ENCODE measurements around the gene CASZ1.

The CASZ1 gene

DNA sequence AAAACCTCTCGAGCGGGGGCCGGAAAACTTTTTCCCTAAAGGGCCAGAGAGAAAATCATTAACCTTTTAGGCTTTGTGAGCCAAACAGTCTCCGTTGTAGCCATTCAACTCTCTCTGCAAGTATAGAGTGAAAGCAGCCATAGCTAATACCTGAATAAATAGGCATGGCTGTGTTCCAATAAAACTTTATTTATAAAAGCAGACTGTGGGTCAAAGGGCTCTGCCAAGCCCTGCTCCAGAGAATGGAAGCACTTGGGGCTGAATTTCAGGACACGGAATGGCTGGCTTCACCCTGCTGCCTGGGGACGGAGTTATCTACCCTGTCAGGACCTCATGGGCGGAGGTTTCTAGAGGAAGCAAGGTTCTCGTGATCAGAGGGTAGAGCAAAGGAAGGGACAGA is 92.7 kb downstream of the CASZ1 start:
- no peak overlapping the region for H3K9ac ChIP-seq (ENCODE audit: low read length)
- H3K4me3 ChIP-seq (ENCODE audit: insufficient read depth, low read length, poor library complexity, severe bottlenecking) = no peak overlapping the region
- H3K4me2 ChIP-seq (ENCODE audit: low read depth, low read length, poor library complexity, severe bottlenecking) = no peak overlapping the region

GRCh38 chr1:10701145-10701544 is 95.3 kb downstream of the CASZ1 start:
- Histone ChIP-seq H3K9me2 (replicated peaks; ENCODE audit: insufficient read depth, low read length) (no peaks in the 10 kb centered on the region), H2AFZ (ENCODE audit: low read depth, low read length, severe bottlenecking) (no peak overlapping the region), H3F3A (ENCODE audit: insufficient read depth) (no peaks in the 10 kb centered on the region), H4K20me1 (ENCODE audit: low read depth, low read length) (no peaks in the 10 kb centered on the region), H3K27me3 (ENCODE audit: low read length) (no peaks in the 10 kb centered on the region), H3K4me3 (ENCODE audit: insufficient read depth, low read length, poor library complexity, severe bottlenecking) (no peak overlapping the region), H3K4me2 (ENCODE audit: low read depth, low read length, poor library complexity, severe bottlenecking) (no peak overlapping the region), H3K27ac (ENCODE audit: low read depth, low read length) (no peak overlapping the region), H3K9ac (ENCODE audit: low read length) (no peak overlapping the region), H3K79me2 (ENCODE audit: insufficient read depth, low read length) (no peaks in the 10 kb centered on the region), H3K36me3 (ENCODE audit: low read length) (no peaks in the 10 kb centered on the region), H3K9me3 (ENCODE audit: insufficient read depth, low read length) (no peaks in the 10 kb centered on the region)
- TF ChIP-seq CTCF (IDR thresholded peaks at IDR 0.05; ENCODE audit: insufficient read depth, low read length, poor library complexity, severe bottlenecking) = no peak
- no peak for TF ChIP-seq EZH2phosphoT487 (conservative IDR thresholded peaks at IDR 0.05; ENCODE audit: low read length)

More for the DNA sequence above, 92.7 kb downstream of the CASZ1 start:
- Histone ChIP-seq H2AFZ (ENCODE audit: low read depth, low read length, severe bottlenecking) (no peak overlapping the region), H3K9me2 (replicated peaks; ENCODE audit: insufficient read depth, low read length) (no peaks in the 10 kb centered on the region), H3F3A (ENCODE audit: insufficient read depth) (no peaks in the 10 kb centered on the region), H3K27me3 (ENCODE audit: low read length) (no peaks in the 10 kb centered on the region), H4K20me1 (ENCODE audit: low read depth, low read length) (no peaks in the 10 kb centered on the region), H3K79me2 (ENCODE audit: insufficient read depth, low read length) (no peaks in the 10 kb centered on the region), H3K36me3 (ENCODE audit: low read length) (no peaks in the 10 kb centered on the region), H3K27ac (ENCODE audit: low read depth, low read length) (no peak overlapping the region), H3K9me3 (ENCODE audit: insufficient read depth, low read length) (no peaks in the 10 kb centered on the region)
- TF ChIP-seq EZH2phosphoT487 (conservative IDR thresholded peaks at IDR 0.05; ENCODE audit: low read length) = no peak
- TF ChIP-seq CTCF (IDR thresholded peaks at IDR 0.05; ENCODE audit: insufficient read depth, low read length, poor library complexity, severe bottlenecking) = no peak

- H3K9me2 ChIP-seq (replicated peaks; ENCODE audit: insufficient read depth, low read length) = no peaks in the 10 kb centered on the region
- H3K9ac ChIP-seq (ENCODE audit: low read length) = no peak overlapping the region
- no peaks in the 10 kb centered on the region for H3K27me3 ChIP-seq (ENCODE audit: low read length)
- no peak overlapping the region for H3K27ac ChIP-seq (ENCODE audit: low read depth, low read length)
- H3F3A ChIP-seq (ENCODE audit: insufficient read depth) = no peaks in the 10 kb centered on the region
- no peak for TF ChIP-seq CTCF (IDR thresholded peaks at IDR 0.05; ENCODE audit: insufficient read depth, low read length, poor library complexity, severe bottlenecking)
- no peak for TF ChIP-seq EZH2phosphoT487 (conservative IDR thresholded peaks at IDR 0.05; ENCODE audit: low read length)
- H2AFZ ChIP-seq (ENCODE audit: low read depth, low read length, severe bottlenecking) = no peak overlapping the region
- no peaks in the 10 kb centered on the region for H3K79me2 ChIP-seq (ENCODE audit: insufficient read depth, low read length)
- no peak overlapping the region for H3K4me2 ChIP-seq (ENCODE audit: low read depth, low read length, poor library complexity, severe bottlenecking)
- H4K20me1 ChIP-seq (ENCODE audit: low read depth, low read length) = no peaks in the 10 kb centered on the region
- no peaks in the 10 kb centered on the region for H3K9me3 ChIP-seq (ENCODE audit: insufficient read depth, low read length)
- H3K4me3 ChIP-seq (ENCODE audit: insufficient read depth, low read length, poor library complexity, severe bottlenecking) = no peak overlapping the region
- no peaks in the 10 kb centered on the region for H3K36me3 ChIP-seq (ENCODE audit: low read length)
Observed at GRCh38 chr1:10699470-10699835, 97.0 kb downstream of the CASZ1 start.
